ENCODE results near the gene WDR35.
A peak's percentile ranks its signal among the peaks of the same experiment; 100 is the strongest.
"Not testable (repeated sequence)": the region's sequence is repeated elsewhere in the genome, so short reads cannot be mapped to it uniquely, and the experiment has no call there.

Gene WDR35

GRCh38 chr2:19937004-19937403, 52.9 kb downstream of the WDR35 start:
- DNase-seq (ENCODE audit: low read depth) = no peak

- no peak for DNase-seq (ENCODE audit: low read depth)
Observed at GRCh38 chr2:19936203-19936602, 53.7 kb downstream of the WDR35 start.

GRCh38 chr2:19933351-19933981, 56.4 kb downstream of the WDR35 start:
- peak; percentile 54 for DNase-seq (ENCODE audit: low read depth)

GRCh38 chr2:19932928-19933327, 57.0 kb downstream of the WDR35 start:
- no peak for DNase-seq (ENCODE audit: low read depth)

- no peak for DNase-seq (ENCODE audit: low read depth)
Observed at GRCh38 chr2:19929226-19929625, 60.7 kb downstream of the WDR35 start.

- not testable (repeated sequence) for DNase-seq (ENCODE audit: low read depth)
Observed at GRCh38 chr2:19927816-19928215, 62.1 kb downstream of the WDR35 start.

- not testable (repeated sequence) for DNase-seq (ENCODE audit: low read depth)
Observed at GRCh38 chr2:19924526-19924925, 65.4 kb downstream of the WDR35 start.

- DNase-seq (ENCODE audit: low read depth) = not testable (repeated sequence)
Observed at GRCh38 chr2:19922188-19922587, 67.7 kb downstream of the WDR35 start.

GRCh38 chr2:19916385-19916950, 73.4 kb downstream of the WDR35 start:
- no peak for DNase-seq (ENCODE audit: low read depth)

- no peak for DNase-seq (ENCODE audit: low read depth)
Observed at GRCh38 chr2:19914266-19914975, 75.5 kb downstream of the WDR35 start.

- DNase-seq (ENCODE audit: low read depth) = peak; percentile 57
Observed at GRCh38 chr2:19911808-19912509, 77.9 kb downstream of the WDR35 start.

- DNase-seq (ENCODE audit: low read depth) = no peak
Observed at GRCh38 chr2:19902216-19902740, 87.6 kb downstream of the WDR35 start.

- peak; percentile 89 for DNase-seq (ENCODE audit: low read depth)
Observed at GRCh38 chr2:19901442-19902215, 88.3 kb downstream of the WDR35 start, which contains the start of gene TTC32. Gene TTC32 (minus strand): TSS chr2:19901983. CDS start chr2:19901854, 129 bp downstream.

- DNase-seq (ENCODE audit: low read depth) = no peak
Observed at GRCh38 chr2:19900931-19901441, 88.9 kb downstream of the WDR35 start.

GRCh38 chr2:19899985-19900930, 89.6 kb downstream of the WDR35 start:
- no peak for DNase-seq (ENCODE audit: low read depth)

GRCh38 chr2:19898592-19899329, 91.1 kb downstream of the WDR35 start:
- no peak for DNase-seq (ENCODE audit: low read depth)

GRCh38 chr2:19897623-19898245, 92.2 kb downstream of the WDR35 start:
- no peak for DNase-seq (ENCODE audit: low read depth)

- DNase-seq (ENCODE audit: low read depth) = no peak
Observed at GRCh38 chr2:19895535-19895934, 94.4 kb downstream of the WDR35 start.
